CD8-positive, alpha-beta memory T cell (primary cell): ENCODE data around the gene SEMA5A. TPM values are rescaled to one million over a fixed set of nuclear protein-coding genes. Genes with fewer than 3 reads are reported as not detected.

Experiments
- CTCF ChIA-PET: fragments of 350-600 bp; sonication (Branson Sonifier 250); formaldehyde crosslinking; loops from one replicate; lab custom pipeline; 2021; ENCODE audit warnings: antibody characterized with exemption; lab: Charles Lee
- POLR2A ChIA-PET: fragments of 350-600 bp; sonication (Branson Sonifier 250); formaldehyde crosslinking; loops from one replicate; lab custom pipeline; 2021; ENCODE audit warnings: antibody characterized with exemption; lab: Charles Lee
- DNase-seq, 5 donors: peaks; one replicate each; pipeline versions ENCODE4 v3.0.0 to v3.0.0-alpha.2; 2020 to 2022; ENCODE audit warnings: mixed read lengths in 1 of 5
- H3K27ac ChIP-seq: one replicate; pipeline ENCODE4 v1.7.0; 2013; ENCODE audit warnings: low read depth, mild to moderate bottlenecking, low read length, moderate library complexity
- H3K27me3 ChIP-seq: 2 replicates; pipeline ENCODE4 v1.7.0; 2013; ENCODE audit warnings: low read length, mild to moderate bottlenecking; ENCODE audit not compliant: insufficient read depth, poor library complexity, severe bottlenecking
- H3K36me3 ChIP-seq: 2 replicates; pipeline ENCODE4 v1.7.0; 2013; ENCODE audit warnings: mild to moderate bottlenecking, low read length, moderate library complexity; ENCODE audit not compliant: insufficient read depth
- H3K4me1 ChIP-seq: 2 replicates; pipeline ENCODE4 v1.7.0; 2013; ENCODE audit warnings: mild to moderate bottlenecking, low read length, moderate library complexity; ENCODE audit not compliant: insufficient read depth
- H3K4me3 ChIP-seq: 2 replicates; pipeline ENCODE4 v1.7.0; 2013; ENCODE audit warnings: mild to moderate bottlenecking, low read length
- H3K9me3 ChIP-seq: 2 replicates; pipeline ENCODE4 v1.7.0; 2013; ENCODE audit warnings: mild to moderate bottlenecking, low read length
- H3K27ac Mint-ChIP-seq, 8 donors: one replicate each; pipeline ENCODE4 v1.8.0; 2020 to 2021; ENCODE audit warnings: mixed read lengths in 8 of 8, mild to moderate bottlenecking in 6 of 8, inconsistent platforms in 3 of 8, moderate library complexity in 3 of 8
- H3K27me3 Mint-ChIP-seq, 2 donors: one replicate each; pipeline ENCODE4 v1.8.0; 2020 to 2021; ENCODE audit warnings: mixed read lengths in 2 of 2, mild to moderate bottlenecking in 1 of 2, moderate library complexity in 1 of 2
- H3K36me3 Mint-ChIP-seq, 3 donors: one replicate each; pipeline ENCODE4 v1.8.0; 2020 to 2021; ENCODE audit warnings: mixed read lengths in 3 of 3, inconsistent platforms in 1 of 3, mild to moderate bottlenecking in 1 of 3
- H3K4me1 Mint-ChIP-seq, 3 donors: one replicate each; pipeline ENCODE4 v1.8.0; 2020 to 2021; ENCODE audit warnings: mixed read lengths in 3 of 3, inconsistent platforms in 1 of 3, mild to moderate bottlenecking in 1 of 3
- H3K4me3 Mint-ChIP-seq, 7 donors: one replicate each; pipeline ENCODE4 v1.8.0; 2020 to 2021; ENCODE audit warnings: mixed read lengths in 7 of 7, mild to moderate bottlenecking in 6 of 7, moderate library complexity in 4 of 7, inconsistent platforms in 2 of 7
- H3K9me3 Mint-ChIP-seq, 5 donors: one replicate each; pipeline ENCODE4 v1.8.0; 2020 to 2022; ENCODE audit warnings: mixed read lengths in 5 of 5, mild to moderate bottlenecking in 3 of 5, moderate library complexity in 2 of 5, inconsistent platforms in 1 of 5
- polyA plus RNA-seq: library from polyadenylated mRNA; unstranded; fragments of 300-500 nt; fragmentation: Illumina TruSeq; gene quantifications from one replicate; pipeline ENCODE4 v1.2.3, GENCODE V29; 2021
- total RNA-seq, 2 experiments: library from RNA; stranded (reverse); gene quantifications; one replicate each; pipeline ENCODE4 v1.2.3, GENCODE V29; 2021

SEMA5A gene
- total and polyA plus RNA-seq, 3 experiments from 2014 or later: not detected

DNA sequence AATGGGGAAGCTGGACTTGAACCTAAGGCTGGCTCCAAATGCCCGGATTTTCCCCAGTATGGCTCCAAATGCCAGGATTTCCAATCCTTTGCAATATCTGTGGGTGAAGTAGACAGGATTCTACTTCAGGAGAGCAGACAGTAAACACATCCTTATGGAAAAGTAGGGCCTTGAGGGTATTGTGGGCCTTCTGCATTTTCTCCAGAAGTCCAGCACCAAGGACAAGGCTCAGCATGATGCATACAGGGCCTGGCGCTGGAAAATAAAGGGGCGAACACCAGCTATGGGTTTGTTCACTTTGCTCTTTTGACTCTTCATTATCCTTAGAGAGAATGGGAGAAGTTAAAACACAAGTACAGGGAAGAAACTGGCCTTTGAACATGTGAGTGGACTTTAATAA is 347.5 kb downstream of the SEMA5A start:
- no peak for DNase-seq
- no peaks in the 10 kb centered on the region for H3K36me3 ChIP-seq
- ChIA-PET POLR2A (no interaction called here), CTCF (no interaction called here)
- no peak overlapping the region for H3K27ac ChIP-seq
- H3K9me3 ChIP-seq: no peaks in the 10 kb centered on the region
- H3K9me3 Mint-ChIP-seq: peaks cover 0 to 3% (median 0%) of the 10 kb centered on the region in 5 donors
- H3K4me3 ChIP-seq: no peak overlapping the region
- H3K4me1 ChIP-seq: no peaks in the 10 kb centered on the region
- no peak overlapping the region for H3K4me3 Mint-ChIP-seq
- H3K27ac Mint-ChIP-seq: no peak overlapping the region
- no peaks in the 10 kb centered on the region for H3K4me1 Mint-ChIP-seq
- no peaks in the 10 kb centered on the region for H3K27me3 Mint-ChIP-seq
- H3K36me3 Mint-ChIP-seq: no peaks in the 10 kb centered on the region
- H3K27me3 ChIP-seq: no peaks in the 10 kb centered on the region

DNA sequence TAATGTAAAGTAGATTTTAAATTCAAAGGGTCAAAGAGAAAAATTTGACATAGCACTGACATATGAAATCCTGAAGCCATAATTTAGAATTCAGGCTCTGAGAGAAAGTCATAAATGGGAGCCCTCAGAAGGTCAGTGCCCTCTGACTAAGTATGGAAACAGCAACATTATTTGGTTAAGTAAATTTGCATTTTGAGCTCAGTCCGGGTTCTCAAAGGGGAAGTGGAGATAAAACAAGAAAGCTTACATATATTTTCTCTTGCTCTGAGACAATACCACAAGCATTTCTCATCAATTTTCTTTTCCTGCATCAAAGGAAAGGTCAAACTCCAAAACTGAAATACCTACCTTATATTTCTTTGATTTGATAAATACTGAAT is 348.0 kb downstream of the SEMA5A start:
- ChIA-PET CTCF (no interaction called here), POLR2A (no interaction called here)
- Mint-ChIP-seq H3K9me3 (peaks cover 0 to 3% (median 0%) of the 10 kb centered on the region in 5 donors), H3K4me3 (no peak overlapping the region), H3K27ac (no peak overlapping the region), H3K4me1 (no peaks in the 10 kb centered on the region), H3K36me3 (no peaks in the 10 kb centered on the region), H3K27me3 (no peaks in the 10 kb centered on the region)
- no peak overlapping the region for H3K4me3 ChIP-seq
- H3K4me1 ChIP-seq: no peaks in the 10 kb centered on the region
- DNase-seq: no peak
- H3K27ac ChIP-seq: no peak overlapping the region
- H3K36me3 ChIP-seq: no peaks in the 10 kb centered on the region
- no peaks in the 10 kb centered on the region for H3K27me3 ChIP-seq
- no peaks in the 10 kb centered on the region for H3K9me3 ChIP-seq

DNA sequence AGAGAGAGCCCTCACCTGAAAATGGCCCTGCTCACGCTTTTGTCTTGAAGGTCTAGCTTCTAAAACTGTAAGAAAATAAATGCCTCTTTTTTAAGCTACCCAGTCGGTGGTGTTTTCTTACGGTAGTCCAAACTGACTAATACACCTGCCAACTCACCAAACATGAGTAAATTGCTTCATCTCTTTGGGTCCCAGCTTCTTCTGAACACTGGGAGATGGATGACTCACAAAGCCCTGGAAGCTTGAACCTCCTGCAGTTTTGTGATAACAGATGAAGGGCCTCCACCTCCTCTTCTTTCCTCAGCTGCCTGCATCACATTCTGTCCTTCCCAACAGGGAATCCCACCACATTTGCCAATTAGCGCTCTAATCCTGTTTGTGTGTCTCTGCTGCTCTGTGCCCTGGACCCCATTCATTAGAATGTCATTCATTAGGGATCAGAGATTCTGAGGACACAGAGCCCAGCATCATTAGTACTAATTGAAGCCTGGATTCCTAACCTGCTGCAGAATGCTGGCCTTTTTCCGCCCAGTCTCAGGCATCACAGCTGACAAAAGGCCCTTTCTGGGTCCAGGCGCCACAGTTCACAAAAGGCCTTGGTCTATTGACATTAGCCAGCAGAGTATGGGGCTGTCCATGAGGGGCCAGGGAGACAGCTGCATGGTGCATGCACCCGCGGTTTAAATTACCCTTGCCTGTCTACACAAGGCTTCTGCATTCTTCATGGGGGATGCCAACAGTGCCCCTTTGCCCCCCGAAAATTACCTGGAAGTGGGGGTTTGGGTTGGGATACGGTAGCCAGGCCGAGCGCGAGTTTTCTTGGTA is 349.3 kb downstream of the SEMA5A start:
- no peaks in the 10 kb centered on the region for H3K4me1 Mint-ChIP-seq
- ChIA-PET CTCF (no interaction called here), POLR2A (no interaction called here)
- no peak overlapping the region for H3K27ac Mint-ChIP-seq
- Histone ChIP-seq H3K4me3 (no peak overlapping the region), H3K4me1 (no peaks in the 10 kb centered on the region), H3K36me3 (no peaks in the 10 kb centered on the region), H3K27me3 (no peaks in the 10 kb centered on the region), H3K27ac (no peak overlapping the region), H3K9me3 (no peaks in the 10 kb centered on the region)
- H3K4me3 Mint-ChIP-seq: no peak overlapping the region
- no peaks in the 10 kb centered on the region for H3K36me3 Mint-ChIP-seq
- no peaks in the 10 kb centered on the region for H3K27me3 Mint-ChIP-seq
- peaks cover 0 to 4% (median 0%) of the 10 kb centered on the region in 5 donors for H3K9me3 Mint-ChIP-seq
- no peak for DNase-seq

DNA sequence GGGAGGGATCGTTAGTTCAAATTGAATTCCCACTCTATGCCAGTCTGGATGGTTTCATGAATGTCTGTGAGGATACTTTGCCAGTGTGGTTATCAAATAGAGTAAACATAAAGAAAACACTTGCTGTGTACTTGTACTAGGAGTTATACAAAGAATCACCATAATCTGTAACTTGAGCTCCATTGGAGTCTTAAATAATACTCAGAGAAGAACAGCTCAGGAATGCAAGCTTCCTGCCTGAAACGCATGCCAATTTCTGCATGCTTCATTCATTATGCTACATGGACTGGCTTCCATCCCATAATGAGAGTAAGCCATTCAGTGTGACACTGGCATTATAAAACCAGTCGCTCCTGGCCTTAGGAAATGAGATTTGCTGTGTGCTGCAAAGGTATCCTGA is 351.4 kb downstream of the SEMA5A start:
- Histone ChIP-seq H3K4me1 (no peaks in the 10 kb centered on the region), H3K27ac (no peak overlapping the region), H3K9me3 (no peaks in the 10 kb centered on the region), H3K4me3 (no peak overlapping the region), H3K27me3 (no peaks in the 10 kb centered on the region), H3K36me3 (no peaks in the 10 kb centered on the region)
- ChIA-PET POLR2A (no interaction called here), CTCF (no interaction called here)
- no peaks in the 10 kb centered on the region for H3K27me3 Mint-ChIP-seq
- no peak overlapping the region for H3K27ac Mint-ChIP-seq
- H3K9me3 Mint-ChIP-seq: peaks cover 0 to 3% (median 2%) of the 10 kb centered on the region in 5 donors
- no peak overlapping the region for H3K4me3 Mint-ChIP-seq
- no peak for DNase-seq
- H3K36me3 Mint-ChIP-seq: no peaks in the 10 kb centered on the region
- no peaks in the 10 kb centered on the region for H3K4me1 Mint-ChIP-seq

DNA sequence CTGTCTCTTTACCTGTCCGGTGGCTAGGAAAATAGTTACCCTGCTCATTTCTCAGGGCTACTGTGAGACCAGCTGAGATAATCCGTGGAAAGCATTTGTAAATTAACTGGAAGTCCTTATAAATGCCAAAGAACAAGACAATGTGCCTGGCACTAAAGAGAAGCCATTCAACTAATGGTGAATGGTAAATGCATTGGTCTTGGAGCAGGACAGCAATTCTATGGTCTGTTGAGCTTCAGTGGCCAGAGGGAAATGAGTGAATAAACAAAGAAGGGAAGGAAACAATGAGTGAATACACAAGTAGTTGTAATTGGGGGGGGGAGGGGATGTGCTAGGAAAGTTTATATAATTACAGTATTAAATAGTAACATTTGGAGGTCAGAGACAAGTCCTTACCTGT is 353.6 kb downstream of the SEMA5A start:
- H3K9me3 ChIP-seq: no peaks in the 10 kb centered on the region
- no peaks in the 10 kb centered on the region for H3K36me3 ChIP-seq
- H3K36me3 Mint-ChIP-seq: no peaks in the 10 kb centered on the region
- H3K4me3 ChIP-seq: no peak overlapping the region
- no peaks in the 10 kb centered on the region for H3K27me3 Mint-ChIP-seq
- no peaks in the 10 kb centered on the region for H3K4me1 Mint-ChIP-seq
- POLR2A ChIA-PET: no interaction called here
- no peak for DNase-seq
- no peak overlapping the region for H3K4me3 Mint-ChIP-seq
- H3K9me3 Mint-ChIP-seq: peaks cover 1 to 8% (median 2%) of the 10 kb centered on the region in 5 donors
- H3K4me1 ChIP-seq: no peaks in the 10 kb centered on the region
- no peak overlapping the region for H3K27ac Mint-ChIP-seq
- no peaks in the 10 kb centered on the region for H3K27me3 ChIP-seq
- CTCF ChIA-PET: no interaction called here
- H3K27ac ChIP-seq: no peak overlapping the region

DNA sequence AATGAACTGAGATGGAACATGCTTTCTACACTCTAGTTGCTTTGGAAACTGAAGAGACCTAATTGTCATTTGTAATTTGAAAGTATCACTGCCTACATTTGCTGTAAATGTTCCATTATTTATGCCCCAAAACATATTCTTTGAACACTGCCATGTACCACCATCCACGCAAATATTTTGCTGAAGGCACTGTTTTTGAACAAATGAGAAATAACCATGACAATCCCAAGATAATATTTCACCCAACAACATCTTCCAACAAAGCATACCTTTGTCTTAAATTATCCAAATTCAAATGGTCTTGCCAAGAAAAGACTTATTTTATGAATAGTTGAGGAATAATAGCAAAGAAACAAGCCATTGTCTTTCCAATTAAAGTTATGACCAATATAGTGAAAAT is 356.2 kb downstream of the SEMA5A start:
- Histone ChIP-seq H3K4me1 (no peaks in the 10 kb centered on the region), H3K27me3 (no peaks in the 10 kb centered on the region), H3K9me3 (no peaks in the 10 kb centered on the region), H3K27ac (no peak overlapping the region), H3K36me3 (no peaks in the 10 kb centered on the region), H3K4me3 (no peak overlapping the region)
- no peak for DNase-seq
- POLR2A ChIA-PET: no interaction called here
- H3K4me1 Mint-ChIP-seq: no peaks in the 10 kb centered on the region
- no peak overlapping the region for H3K27ac Mint-ChIP-seq
- no peaks in the 10 kb centered on the region for H3K36me3 Mint-ChIP-seq
- peaks cover 1 to 9% (median 7%) of the 10 kb centered on the region in 5 donors for H3K9me3 Mint-ChIP-seq
- H3K27me3 Mint-ChIP-seq: no peaks in the 10 kb centered on the region
- no peak overlapping the region for H3K4me3 Mint-ChIP-seq
- CTCF ChIA-PET: no interaction called here

DNA sequence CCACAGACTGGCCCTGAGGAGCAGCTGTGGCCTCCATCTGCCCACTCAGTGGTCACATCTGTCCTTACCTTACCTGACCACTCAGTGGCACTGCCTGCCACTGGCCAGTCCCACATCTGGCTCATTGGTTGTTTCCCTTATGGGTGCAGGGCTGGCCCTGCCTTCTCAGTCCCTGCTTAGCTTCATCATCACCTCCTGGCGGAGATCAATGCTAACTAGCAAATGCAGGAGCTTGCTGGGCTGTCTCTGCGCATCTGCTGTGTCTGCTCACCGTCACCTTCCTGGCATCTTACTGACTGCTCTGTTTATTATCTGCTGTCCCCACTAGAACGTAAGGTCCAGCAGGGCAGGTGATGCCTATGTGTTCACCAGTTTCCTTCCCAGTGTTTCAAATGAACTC is 356.9 kb downstream of the SEMA5A start:
- Histone ChIP-seq H3K4me1 (no peaks in the 10 kb centered on the region), H3K4me3 (no peak overlapping the region), H3K27me3 (no peaks in the 10 kb centered on the region), H3K9me3 (no peaks in the 10 kb centered on the region), H3K36me3 (no peaks in the 10 kb centered on the region), H3K27ac (no peak overlapping the region)
- ChIA-PET CTCF (no interaction called here), POLR2A (no interaction called here)
- Mint-ChIP-seq H3K27ac (no peak overlapping the region), H3K4me1 (no peaks in the 10 kb centered on the region), H3K4me3 (no peak overlapping the region), H3K36me3 (no peaks in the 10 kb centered on the region), H3K9me3 (peaks cover 1 to 9% (median 7%) of the 10 kb centered on the region in 5 donors), H3K27me3 (no peaks in the 10 kb centered on the region)
- DNase-seq: no peak

DNA sequence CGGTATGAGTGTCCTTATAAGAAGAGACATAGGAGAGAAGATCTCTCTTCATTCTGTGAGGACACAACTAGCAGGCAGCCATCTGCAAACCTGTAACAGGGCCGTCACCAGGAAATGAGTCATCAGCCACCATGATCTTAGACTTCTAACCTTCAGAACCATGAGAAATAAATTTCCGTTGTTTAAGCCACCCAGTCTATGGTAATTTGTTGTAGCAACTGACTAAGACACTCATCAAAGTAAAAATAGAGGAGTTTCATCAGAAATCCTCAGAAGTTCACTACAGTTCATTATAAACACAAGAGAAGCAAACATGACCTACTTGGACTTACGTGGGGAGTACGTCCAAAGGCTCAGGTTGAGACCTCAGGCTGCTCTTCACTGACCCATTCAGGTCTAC is 357.7 kb downstream of the SEMA5A start:
- Histone ChIP-seq H3K9me3 (no peaks in the 10 kb centered on the region), H3K36me3 (no peaks in the 10 kb centered on the region), H3K27me3 (no peaks in the 10 kb centered on the region), H3K4me3 (no peak overlapping the region), H3K4me1 (no peaks in the 10 kb centered on the region), H3K27ac (no peak overlapping the region)
- Mint-ChIP-seq H3K27ac (no peak overlapping the region), H3K4me3 (no peak overlapping the region), H3K9me3 (peaks cover 4 to 9% (median 7%) of the 10 kb centered on the region in 5 donors), H3K4me1 (no peaks in the 10 kb centered on the region), H3K27me3 (no peaks in the 10 kb centered on the region), H3K36me3 (no peaks in the 10 kb centered on the region)
- ChIA-PET POLR2A (no interaction called here), CTCF (no interaction called here)
- no peak for DNase-seq
